SK-N-MC (cell line): ENCODE results near the gene KIAA0408.

Experiments
- EZH2 ChIP-seq: fragments of 200-600 bp; sonication (generic); IDR thresholded peaks from one replicate; pipeline ENCODE4 v1.6.1; 2017; ENCODE audit warnings: antibody characterized with exemption
- FOXP2 ChIP-seq: optimal IDR thresholded peaks from 2 replicates; pipeline ENCODE3; 2011; ENCODE audit warnings: mild to moderate bottlenecking, moderate library complexity; ENCODE audit not compliant: insufficient read depth; ENCODE audit errors: extremely low read length, control extremely low read depth
- POLR2AphosphoS5 ChIP-seq: IDR thresholded peaks from 2 replicates; pipeline ENCODE4 v1.6.1; 2012; ENCODE audit warnings: mild to moderate bottlenecking, low read depth, low read length, borderline replicate concordance

- TF ChIP-seq POLR2AphosphoS5 = no peak
- TF ChIP-seq EZH2 = no peak
- TF ChIP-seq FOXP2 = no peak
Observed at GRCh38 chr6:127459231-127459641, at the start of gene KIAA0408.
